Transverse colon (tissue), 4 donors: ENCODE results near the gene RPTOR.
A peak's percentile ranks its signal among the peaks of the same experiment; 100 is the strongest.

Experiments used
- EP300 ChIP-seq: sonication (generic); formaldehyde crosslinking; IDR thresholded peaks from one replicate; pipeline ENCODE4 v1.6.1; 2017; ENCODE audit warnings: antibody characterized with exemption, low read depth
- POLR2A ChIP-seq: fragments of 450-650 bp; IDR thresholded peaks from one replicate; pipeline ENCODE4 v1.6.1; 2016; ENCODE audit warnings: antibody characterized with exemption, mild to moderate bottlenecking, moderate library complexity
- POLR2AphosphoS5 ChIP-seq, 3 donors: sonication (generic); formaldehyde crosslinking; IDR thresholded peaks; one replicate each; pipeline ENCODE4 v1.6.1; 2016; ENCODE audit warnings: antibody characterized with exemption in 3 of 3
- TF ChIP-seq, protein P1 (sequence below), 5 experiments: fragments of 200-600 bp in 3 of 5; fragments of 450-650 bp in 2 of 5; sonication (generic) in 3 of 5; IDR thresholded peaks; 1 replicate in 2 of 5; 2 replicates in 3 of 5; pipeline ENCODE4 v1.5.1; 2016 to 2017; ENCODE audit warnings: antibody characterized with exemption in 5 of 5, inconsistent platforms in 3 of 5, mild to moderate bottlenecking in 2 of 5, moderate library complexity in 1 of 5

DNA sequence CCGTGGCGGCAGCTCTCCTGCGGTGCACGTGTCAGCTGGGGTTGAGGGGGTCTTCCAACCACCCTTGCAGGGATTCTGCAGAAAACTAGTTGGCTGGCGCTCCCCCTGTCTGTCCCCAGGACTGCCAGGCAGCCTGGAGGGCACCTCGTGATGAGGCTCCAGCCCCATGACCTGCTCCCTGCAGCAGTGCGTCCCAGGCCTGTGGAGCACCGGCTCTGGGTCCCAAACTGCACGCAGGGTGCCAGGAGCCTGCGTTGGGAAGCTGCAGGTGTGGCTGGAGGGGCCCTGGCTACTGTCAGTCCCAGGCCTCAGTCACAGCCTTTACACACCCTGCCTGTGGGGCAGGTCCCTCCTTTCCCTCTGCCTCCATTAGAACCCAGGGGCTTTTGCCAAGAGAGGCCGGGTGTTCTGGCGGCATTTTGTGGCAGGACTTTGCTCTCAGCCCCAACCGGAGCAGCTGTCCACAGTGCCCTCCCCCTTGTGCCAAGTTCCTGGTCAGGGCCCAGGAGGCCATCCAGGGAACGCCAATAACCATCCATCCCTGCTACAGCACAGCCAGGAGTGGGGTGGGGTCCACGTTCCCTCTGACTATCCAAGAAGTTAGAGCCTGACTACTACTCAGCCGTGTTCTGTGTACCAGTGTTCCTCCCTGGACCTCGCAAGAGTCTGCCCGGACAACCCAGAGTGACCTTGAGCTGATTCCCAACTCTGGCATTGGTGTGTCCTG lies 456.2 kb downstream of the RPTOR start:
- TF ChIP-seq, protein P1, sequence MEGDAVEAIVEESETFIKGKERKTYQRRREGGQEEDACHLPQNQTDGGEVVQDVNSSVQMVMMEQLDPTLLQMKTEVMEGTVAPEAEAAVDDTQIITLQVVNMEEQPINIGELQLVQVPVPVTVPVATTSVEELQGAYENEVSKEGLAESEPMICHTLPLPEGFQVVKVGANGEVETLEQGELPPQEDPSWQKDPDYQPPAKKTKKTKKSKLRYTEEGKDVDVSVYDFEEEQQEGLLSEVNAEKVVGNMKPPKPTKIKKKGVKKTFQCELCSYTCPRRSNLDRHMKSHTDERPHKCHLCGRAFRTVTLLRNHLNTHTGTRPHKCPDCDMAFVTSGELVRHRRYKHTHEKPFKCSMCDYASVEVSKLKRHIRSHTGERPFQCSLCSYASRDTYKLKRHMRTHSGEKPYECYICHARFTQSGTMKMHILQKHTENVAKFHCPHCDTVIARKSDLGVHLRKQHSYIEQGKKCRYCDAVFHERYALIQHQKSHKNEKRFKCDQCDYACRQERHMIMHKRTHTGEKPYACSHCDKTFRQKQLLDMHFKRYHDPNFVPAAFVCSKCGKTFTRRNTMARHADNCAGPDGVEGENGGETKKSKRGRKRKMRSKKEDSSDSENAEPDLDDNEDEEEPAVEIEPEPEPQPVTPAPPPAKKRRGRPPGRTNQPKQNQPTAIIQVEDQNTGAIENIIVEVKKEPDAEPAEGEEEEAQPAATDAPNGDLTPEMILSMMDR (IDR thresholded peaks at IDR 0.05): no peak
- TF ChIP-seq EP300 (no peak), POLR2AphosphoS5 (IDR thresholded peaks at IDR 0.05) (peak in 1 of 3 donors; percentile 66), POLR2A (peak; percentile 29)
